DOHH2 (cell line): Measurements from ENCODE around the gene IL12RB2.

Experiments used
- H3F3A ChIP-seq: fragments of 200-600 bp; sonication (generic), shearing (Covaris generic); 2 replicates; pipeline ENCODE4 v1.6.0; 2016; ENCODE audit warnings: antibody characterized with exemption, mild to moderate bottlenecking; ENCODE audit not compliant: control insufficient read depth, insufficient read depth
- H3K27ac ChIP-seq: fragments of 200-600 bp; sonication (generic); 2 replicates; pipeline ENCODE4 v1.5.1; 2014; ENCODE audit warnings: low read depth, mild to moderate bottlenecking, low read length, moderate library complexity
- H3K27me3 ChIP-seq: fragments of 200-600 bp; sonication (generic); 2 replicates; pipeline ENCODE4 v1.6.1; 2014; ENCODE audit warnings: mild to moderate bottlenecking, low read length, mixed read lengths; ENCODE audit not compliant: control insufficient read depth
- H3K36me3 ChIP-seq: fragments of 200-600 bp; sonication (generic); 2 replicates; pipeline ENCODE4 v1.6.1; 2014; ENCODE audit warnings: mild to moderate bottlenecking, low read length, moderate library complexity, mixed read lengths; ENCODE audit not compliant: control insufficient read depth
- H3K4me1 ChIP-seq: fragments of 200-600 bp; sonication (generic); 2 replicates; pipeline ENCODE4 v1.6.1; 2014; ENCODE audit warnings: mild to moderate bottlenecking, low read length, mixed read lengths; ENCODE audit not compliant: control insufficient read depth
- H3K4me2 ChIP-seq: fragments of 200-600 bp; sonication (generic); 2 replicates; pipeline ENCODE4 v1.6.0; 2014; ENCODE audit warnings: mild to moderate bottlenecking, low read length, moderate library complexity
- H3K4me3 ChIP-seq: fragments of 200-600 bp; sonication (generic); 2 replicates; pipeline ENCODE4 v1.5.1; 2014; ENCODE audit warnings: mild to moderate bottlenecking, low read length, mixed read lengths
- H3K79me2 ChIP-seq: fragments of 200-600 bp; sonication (generic); 2 replicates; pipeline ENCODE4 v1.6.1; 2014; ENCODE audit warnings: mild to moderate bottlenecking, low read length, mixed read lengths; ENCODE audit not compliant: control insufficient read depth
- H3K9me2 ChIP-seq: fragments of 200-600 bp; sonication (generic); replicated peaks from 2 replicates; pipeline ENCODE4 v1.6.1; 2014; ENCODE audit warnings: mild to moderate bottlenecking, low read length, mixed read lengths; ENCODE audit not compliant: control insufficient read depth
- H3K9me3 ChIP-seq: fragments of 200-600 bp; sonication (generic); 2 replicates; pipeline ENCODE4 v1.6.1; 2014; ENCODE audit warnings: antibody characterized with exemption, low read length, mixed read lengths; ENCODE audit not compliant: control insufficient read depth, insufficient read depth
- H4K20me1 ChIP-seq: fragments of 200-600 bp; sonication (generic); 2 replicates; pipeline ENCODE4 v1.6.0; 2014; ENCODE audit warnings: low read depth, mild to moderate bottlenecking, antibody characterized with exemption, low read length, moderate library complexity; ENCODE audit not compliant: control insufficient read depth, insufficient read depth
- EZH2phosphoT487 ChIP-seq: fragments of 200-600 bp; sonication (generic); IDR thresholded peaks from 2 replicates; pipeline ENCODE4 v1.6.1; 2017; ENCODE audit warnings: borderline replicate concordance, mild to moderate bottlenecking, antibody characterized with exemption, low read length, moderate library complexity, mixed read lengths
- TF ChIP-seq, protein P1 (sequence below): fragments of 200-600 bp; sonication (generic); IDR thresholded peaks from one replicate; pipeline ENCODE4 v1.5.1; 2014; ENCODE audit warnings: antibody characterized with exemption, mild to moderate bottlenecking, low read depth, low read length; ENCODE audit not compliant: poor library complexity, severe bottlenecking

Gene IL12RB2

DNA sequence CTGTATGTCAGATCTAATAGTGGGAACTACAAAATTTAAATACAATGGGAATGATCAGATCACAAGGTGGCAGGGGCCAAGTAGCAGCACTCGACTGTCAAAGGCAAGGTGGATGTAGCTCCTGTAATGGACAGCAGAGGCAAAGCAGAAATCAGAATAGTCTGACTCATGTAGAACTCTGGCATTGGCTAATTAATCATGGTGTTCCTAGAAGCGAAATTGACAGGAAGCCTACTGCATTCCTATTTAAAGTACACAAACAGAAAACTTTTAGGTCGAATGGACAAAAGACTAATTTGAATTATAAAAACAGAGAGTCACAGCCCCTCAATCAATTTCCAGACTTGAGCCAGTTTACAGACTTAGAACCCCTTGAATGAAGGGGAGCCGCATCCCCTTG lies 17.4 kb upstream of the IL12RB2 start:
- Histone ChIP-seq H3K4me1 (no peaks in the 10 kb centered on the region), H3K79me2 (no peaks in the 10 kb centered on the region), H3K9me3 (no peaks in the 10 kb centered on the region), H3F3A (no peaks in the 10 kb centered on the region), H3K36me3 (no peaks in the 10 kb centered on the region), H3K4me3 (no peak overlapping the region), H3K27me3 (no peaks in the 10 kb centered on the region), H3K4me2 (no peak overlapping the region), H3K27ac (no peak overlapping the region), H4K20me1 (no peaks in the 10 kb centered on the region), H3K9me2 (no peaks in the 10 kb centered on the region)
- no peak for TF ChIP-seq EZH2phosphoT487
- TF ChIP-seq, protein P1, sequence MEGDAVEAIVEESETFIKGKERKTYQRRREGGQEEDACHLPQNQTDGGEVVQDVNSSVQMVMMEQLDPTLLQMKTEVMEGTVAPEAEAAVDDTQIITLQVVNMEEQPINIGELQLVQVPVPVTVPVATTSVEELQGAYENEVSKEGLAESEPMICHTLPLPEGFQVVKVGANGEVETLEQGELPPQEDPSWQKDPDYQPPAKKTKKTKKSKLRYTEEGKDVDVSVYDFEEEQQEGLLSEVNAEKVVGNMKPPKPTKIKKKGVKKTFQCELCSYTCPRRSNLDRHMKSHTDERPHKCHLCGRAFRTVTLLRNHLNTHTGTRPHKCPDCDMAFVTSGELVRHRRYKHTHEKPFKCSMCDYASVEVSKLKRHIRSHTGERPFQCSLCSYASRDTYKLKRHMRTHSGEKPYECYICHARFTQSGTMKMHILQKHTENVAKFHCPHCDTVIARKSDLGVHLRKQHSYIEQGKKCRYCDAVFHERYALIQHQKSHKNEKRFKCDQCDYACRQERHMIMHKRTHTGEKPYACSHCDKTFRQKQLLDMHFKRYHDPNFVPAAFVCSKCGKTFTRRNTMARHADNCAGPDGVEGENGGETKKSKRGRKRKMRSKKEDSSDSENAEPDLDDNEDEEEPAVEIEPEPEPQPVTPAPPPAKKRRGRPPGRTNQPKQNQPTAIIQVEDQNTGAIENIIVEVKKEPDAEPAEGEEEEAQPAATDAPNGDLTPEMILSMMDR, result no peak

DNA sequence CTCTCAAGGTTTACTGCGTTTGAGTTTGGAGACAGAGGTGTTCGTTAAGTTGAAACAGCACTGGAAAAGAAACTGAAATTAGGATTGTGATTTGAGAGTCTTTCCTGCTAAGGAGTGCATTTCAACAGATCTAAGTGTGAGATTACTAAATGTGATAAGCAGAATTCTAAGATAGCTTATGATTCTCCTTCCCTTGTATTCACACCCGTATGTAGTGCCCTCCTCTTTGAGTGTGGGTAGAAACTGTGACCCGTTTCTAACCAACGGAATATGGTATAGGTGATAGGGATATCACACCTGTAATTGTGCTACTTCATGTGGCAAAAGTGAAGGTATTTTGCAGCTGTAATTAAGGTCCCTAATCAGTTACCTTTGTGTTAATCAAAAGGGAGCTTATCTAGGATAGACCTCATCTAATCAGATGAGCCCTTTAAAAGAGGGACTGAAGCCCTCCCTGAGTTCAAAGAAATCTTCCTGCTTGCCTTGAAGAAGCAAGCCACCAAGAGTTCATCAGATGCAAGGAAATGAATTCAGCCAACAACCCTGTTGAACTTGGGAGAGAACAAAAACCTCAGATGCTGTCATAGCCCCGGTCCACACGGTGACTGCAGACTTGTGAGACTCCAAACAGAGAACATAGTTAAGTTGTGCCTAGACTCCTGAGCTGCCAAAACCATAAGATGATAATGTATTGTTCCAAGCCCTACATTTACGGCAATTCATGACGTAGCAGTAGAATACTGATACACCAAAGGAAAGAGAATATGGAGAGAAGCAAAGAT lies 12.6 kb upstream of the IL12RB2 start:
- no peaks in the 10 kb centered on the region for H3K4me1 ChIP-seq
- no peaks in the 10 kb centered on the region for H3F3A ChIP-seq
- no peaks in the 10 kb centered on the region for H3K9me2 ChIP-seq
- no peaks in the 10 kb centered on the region for H3K36me3 ChIP-seq
- no peaks in the 10 kb centered on the region for H3K79me2 ChIP-seq
- H3K27ac ChIP-seq, result no peak overlapping the region
- H3K4me3 ChIP-seq, result no peak overlapping the region
- no peaks in the 10 kb centered on the region for H3K9me3 ChIP-seq
- no peak overlapping the region for H3K4me2 ChIP-seq
- no peaks in the 10 kb centered on the region for H3K27me3 ChIP-seq
- TF ChIP-seq, protein P1, result no peak
- no peak for TF ChIP-seq EZH2phosphoT487
- H4K20me1 ChIP-seq, result no peaks in the 10 kb centered on the region

DNA sequence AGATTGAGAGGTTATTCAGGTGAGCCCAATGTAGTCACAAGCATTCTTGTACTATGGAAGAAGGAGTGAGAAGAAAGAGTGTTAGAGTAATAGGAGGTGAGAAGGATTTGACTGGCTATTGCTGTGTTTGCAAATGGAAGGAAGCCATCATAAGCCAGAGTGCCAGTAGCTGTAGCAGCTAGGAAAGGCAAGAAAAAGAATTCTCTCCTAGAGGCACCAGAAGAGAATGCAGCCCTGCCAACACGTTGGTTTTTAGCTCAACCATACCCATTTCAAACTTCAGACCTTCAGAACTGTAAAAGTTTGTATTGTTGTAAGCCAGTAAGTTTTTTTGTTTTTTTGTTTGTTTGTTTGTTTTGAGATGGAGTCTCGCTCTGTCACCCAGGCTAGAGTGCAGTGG lies 8.9 kb upstream of the IL12RB2 start:
- H4K20me1 ChIP-seq, result no peaks in the 10 kb centered on the region
- no peaks in the 10 kb centered on the region for H3F3A ChIP-seq
- H3K27me3 ChIP-seq, result 0 out of 2 replicates have a peak, but pooled peaks cover 3% of the 10 kb centered on the region
- H3K9me3 ChIP-seq, result no peaks in the 10 kb centered on the region
- TF ChIP-seq, protein P1, result no peak
- no peak for TF ChIP-seq EZH2phosphoT487
- H3K4me1 ChIP-seq, result no peaks in the 10 kb centered on the region
- H3K79me2 ChIP-seq, result no peaks in the 10 kb centered on the region
- no peaks in the 10 kb centered on the region for H3K9me2 ChIP-seq
- no peak overlapping the region for H3K4me2 ChIP-seq
- no peak overlapping the region for H3K27ac ChIP-seq
- no peaks in the 10 kb centered on the region for H3K36me3 ChIP-seq
- no peak overlapping the region for H3K4me3 ChIP-seq
